HG02678 (cell line): Measurements from ENCODE around the gene C5AR1.
"Not testable (repeated sequence)": the region's sequence is repeated elsewhere in the genome, so short reads cannot be mapped to it uniquely, and the experiment has no call there.

Source experiments
- ATAC-seq: cut with Tn5 transposase; IDR thresholded peaks from one replicate; pipeline ENCODE4 v1.9.1; 2021; ENCODE audit warnings: mild to moderate bottlenecking, moderate library complexity; ENCODE audit not compliant: unreplicated experiment

The C5AR1 gene

GRCh38 chr19:47283405-47284059 lies 26.1 kb upstream of the C5AR1 start:
- no peak for ATAC-seq

GRCh38 chr19:47284324-47284899 lies 25.2 kb upstream of the C5AR1 start:
- ATAC-seq, result no peak

GRCh38 chr19:47296036-47296435 lies 13.6 kb upstream of the C5AR1 start:
- no peak for ATAC-seq

- ATAC-seq, result not testable (repeated sequence)
These were observed 8.8 kb upstream of the C5AR1 start for GRCh38 chr19:47300867-47301266.

- ATAC-seq, result no peak
These were observed 7.4 kb upstream of the C5AR1 start for GRCh38 chr19:47302249-47302648.

GRCh38 chr19:47303966-47304365 lies 5.7 kb upstream of the C5AR1 start:
- ATAC-seq, result no peak

- no peak for ATAC-seq
These were observed 4.3 kb upstream of the C5AR1 start for GRCh38 chr19:47305309-47305751.

- ATAC-seq, result no peak
These were observed 3.4 kb upstream of the C5AR1 start for GRCh38 chr19:47306303-47306702.

- ATAC-seq, result no peak
These were observed 623 bp upstream of the C5AR1 start for GRCh38 chr19:47309038-47309437.

- no peak for ATAC-seq
These were observed 662 bp downstream of the C5AR1 start for GRCh38 chr19:47310323-47310722.

GRCh38 chr19:47310819-47311218 lies 1.2 kb downstream of the C5AR1 start:
- ATAC-seq, result no peak

GRCh38 chr19:47312366-47313006 lies 2.8 kb downstream of the C5AR1 start:
- no peak for ATAC-seq

- ATAC-seq, result no peak
These were observed 4.2 kb downstream of the C5AR1 start for GRCh38 chr19:47313754-47314295.

GRCh38 chr19:47315125-47315821 lies 5.6 kb downstream of the C5AR1 start:
- ATAC-seq, result no peak

- ATAC-seq, result no peak
These were observed 6.9 kb downstream of the C5AR1 start for GRCh38 chr19:47316513-47316912.

GRCh38 chr19:47319923-47320871 lies 10.5 kb downstream of the C5AR1 start:
- ATAC-seq, result no peak

- no peak for ATAC-seq
These were observed 12.0 kb downstream of the C5AR1 start for GRCh38 chr19:47321630-47322029.

GRCh38 chr19:47322058-47322457 lies 12.4 kb downstream of the C5AR1 start:
- no peak for ATAC-seq

- no peak for ATAC-seq
These were observed 13.7 kb downstream of the C5AR1 start for GRCh38 chr19:47323409-47323808.

- no peak for ATAC-seq
These were observed 14.2 kb downstream of the C5AR1 start for GRCh38 chr19:47323872-47324271.
